Upper lobe of left lung (tissue), 6 donors: Measurements from ENCODE around the gene CDC34. TPM values are rescaled to one million over a fixed set of nuclear protein-coding genes. Genes with fewer than 3 reads are reported as not detected.

Experiments
- ATAC-seq, 2 donors: fragments of 200-7000 bp; cut with Tn5 transposase; one replicate each; pipeline ENCODE4 v1.9.1; 2022; ENCODE audit warnings: mild to moderate bottlenecking in 2 of 2, moderate library complexity in 2 of 2; ENCODE audit not compliant: low FRiP score in 2 of 2
- DNase-seq, 2 donors: peaks; one replicate each; pipeline ENCODE4 v3.0.0-alpha.2; 2019 to 2020
- H3K27ac ChIP-seq, 4 donors: fragments of 200-600 bp; sonication (generic); one replicate each; pipeline ENCODE4 v1.5.1; 2016 to 2019
- H3K27me3 ChIP-seq, 4 donors: fragments of 200-600 bp; sonication (generic); one replicate each; pipeline ENCODE4 v1.5.1; 2017 to 2019
- H3K36me3 ChIP-seq, 4 donors: fragments of 200-600 bp; sonication (generic); one replicate each; pipeline ENCODE4 v1.5.1; 2016 to 2019
- H3K4me1 ChIP-seq, 4 donors: fragments of 200-600 bp; sonication (generic); one replicate each; pipeline ENCODE4 v1.5.1; 2018 to 2019
- H3K4me3 ChIP-seq, 4 donors: fragments of 200-600 bp; sonication (generic); one replicate each; pipeline ENCODE4 v1.5.1; 2017 to 2019; ENCODE audit warnings: mild to moderate bottlenecking in 2 of 4, moderate library complexity in 1 of 4
- H3K9me3 ChIP-seq, 4 donors: fragments of 200-600 bp; sonication (generic); one replicate each; pipeline ENCODE4 v1.5.1; 2018 to 2019
- CTCF ChIP-seq, 6 experiments: fragments of 450-650 bp in 4 of 6; fragments of 200-600 bp in 2 of 6; sonication (generic) in 2 of 6; IDR thresholded peaks; one replicate each; pipeline ENCODE4 v1.5.1; 2016 to 2019; ENCODE audit warnings: antibody characterized with exemption in 6 of 6
- EP300 ChIP-seq, 4 donors: sonication (generic); formaldehyde crosslinking; IDR thresholded peaks; one replicate each; pipeline ENCODE4 v1.5.1; 2017; ENCODE audit warnings: antibody characterized with exemption in 4 of 4, control low read depth in 2 of 4
- POLR2A ChIP-seq, 4 donors: fragments of 450-650 bp; IDR thresholded peaks; one replicate each; pipeline ENCODE4 v1.5.1; 2016 to 2017; ENCODE audit warnings: antibody characterized with exemption in 4 of 4, mild to moderate bottlenecking in 2 of 4
- POLR2AphosphoS5 ChIP-seq, 2 donors: sonication (generic); formaldehyde crosslinking; IDR thresholded peaks; one replicate each; pipeline ENCODE4 v1.5.1; 2017; ENCODE audit warnings: antibody characterized with exemption in 2 of 2
- WGBS, 2 donors: methylation state at CpG; one replicate each; pipeline ENCODE4 v1.1.5; 2017 to 2018; 5-methylcytosine and 5-hydroxymethylcytosine counted together
- total RNA-seq, 6 donors: library from RNA; depleted of rRNA in 4 of 6; stranded (reverse); fragments of >200 nt in 4 of 6; gene quantifications; one replicate each; pipeline versions ENCODE4 v1.1.0 to v1.2.1, GENCODE V29; 2016 to 2021
- donor health status: DM: no; HTN: no; CAD: no; lungs with moderate emphysema.
- donor health status: DM: no; HTN: yes; CAD: no; lungs with severe emphysema.

CDC34 gene
- total RNA-seq, 6 donors from 2014 or later: 42.7 to 140 (median 52.4) TPM

GRCh38 chr19:588741-589692 lies 57.5 kb downstream of the CDC34 start:
- WGBS, 2 donors: 12 to 23% methylated on average over 5 to 40 of the region's 54 CpGs
- H3K27ac ChIP-seq: no peak overlapping the region
- ATAC-seq (no peak), DNase-seq (peak in 1 of 2 donors; percentile 75)
- H3K4me3 ChIP-seq: peak overlapping the region in 1 of 4 donors; percentile 15
- peaks cover 10 to 38% (median 21%) of the 10 kb centered on the region in 4 donors for H3K4me1 ChIP-seq
- no peaks in the 10 kb centered on the region for H3K9me3 ChIP-seq
- no peaks in the 10 kb centered on the region for H3K36me3 ChIP-seq
- TF ChIP-seq CTCF (IDR thresholded peaks at IDR 0.05): no peak
- no peak for TF ChIP-seq POLR2AphosphoS5 (IDR thresholded peaks at IDR 0.05)
- no peak for TF ChIP-seq POLR2A (IDR thresholded peaks at IDR 0.05)
- TF ChIP-seq EP300 (IDR thresholded peaks at IDR 0.05): no peak
- peaks cover 3 to 49% (median 32%) of the 10 kb centered on the region in 4 donors for H3K27me3 ChIP-seq

- H3K36me3 ChIP-seq: no peaks in the 10 kb centered on the region
- no peak for TF ChIP-seq EP300 (IDR thresholded peaks at IDR 0.05)
- no peak for TF ChIP-seq POLR2AphosphoS5 (IDR thresholded peaks at IDR 0.05)
- no peak for TF ChIP-seq CTCF (IDR thresholded peaks at IDR 0.05)
- no peak for TF ChIP-seq POLR2A (IDR thresholded peaks at IDR 0.05)
- no CpG with 5 or more reads among the region's 132 CpGs for WGBS, 2 donors
- ATAC-seq (no peak), DNase-seq (no peak)
- peaks cover 10 to 34% (median 20%) of the 10 kb centered on the region in 4 donors for H3K4me1 ChIP-seq
- H3K27ac ChIP-seq: no peak within 1 kb of the TSS
- H3K4me3 ChIP-seq: peak within 1 kb of the TSS in 3 of 4 donors; percentile 15 to 31 (median 18)
- H3K27me3 ChIP-seq: peaks cover 3 to 49% (median 32%) of the 10 kb centered on the region in 4 donors
- no peaks in the 10 kb centered on the region for H3K9me3 ChIP-seq
Measured at GRCh38 chr19:589693-590395, 58.3 kb downstream of the CDC34 start, which contains the start of gene HCN2. HCN2 (plus strand) TSS chr19:589881; CDS start chr19:589946, 65 bp downstream.

- peaks cover 3 to 49% (median 32%) of the 10 kb centered on the region in 4 donors for H3K27me3 ChIP-seq
- H3K9me3 ChIP-seq: no peaks in the 10 kb centered on the region
- WGBS, 2 donors: 1% methylated on average over 15 of the region's 50 CpGs; no CpG with 5 or more reads in 1 of the 2 donors
- no peak overlapping the region for H3K27ac ChIP-seq
- TF ChIP-seq POLR2A (IDR thresholded peaks at IDR 0.05) (no peak), EP300 (IDR thresholded peaks at IDR 0.05) (no peak), CTCF (IDR thresholded peaks at IDR 0.05) (no peak), POLR2AphosphoS5 (IDR thresholded peaks at IDR 0.05) (no peak)
- DNase-seq (peak in 1 of 2 donors; percentile 84), ATAC-seq (no peak)
- H3K4me3 ChIP-seq: peak overlapping the region in 3 of 4 donors; percentile 6 to 31 (median 18)
- H3K4me1 ChIP-seq: peaks cover 10 to 34% (median 20%) of the 10 kb centered on the region in 4 donors
- no peaks in the 10 kb centered on the region for H3K36me3 ChIP-seq
Measured at GRCh38 chr19:590396-590745, 58.8 kb downstream of the CDC34 start.

- Histone ChIP-seq H3K27me3 (peaks cover 3 to 49% (median 32%) of the 10 kb centered on the region in 4 donors), H3K27ac (no peak overlapping the region), H3K36me3 (no peaks in the 10 kb centered on the region), H3K9me3 (no peaks in the 10 kb centered on the region), H3K4me1 (peaks cover 10 to 34% (median 20%) of the 10 kb centered on the region in 4 donors), H3K4me3 (peak overlapping the region in 2 of 4 donors; percentile 6 to 31)
- WGBS, 2 donors: 12 to 14% methylated on average over 5 to 18 of the region's 41 CpGs
- DNase-seq: no peak
- ATAC-seq: no peak
- TF ChIP-seq EP300 (IDR thresholded peaks at IDR 0.05) (no peak), POLR2A (IDR thresholded peaks at IDR 0.05) (no peak), POLR2AphosphoS5 (IDR thresholded peaks at IDR 0.05) (no peak), CTCF (IDR thresholded peaks at IDR 0.05) (no peak)
Measured at GRCh38 chr19:590750-591098, 59.2 kb downstream of the CDC34 start.
